Activated naive CD4-positive, alpha-beta T cell treated with anti-CD3 and anti-CD28 coated beads, Interleukin-2, amount 50 U/mL, for 24 hours (primary cell): ENCODE measurements around the gene G6PC3.
"Not testable (repeated sequence)": the region's sequence is repeated elsewhere in the genome, so short reads cannot be mapped to it uniquely, and the experiment has no call there.

Source experiments
- H3K27ac Mint-ChIP-seq: one replicate; pipeline ENCODE4 v1.8.0; 2021; ENCODE audit warnings: mild to moderate bottlenecking, mixed read lengths
- H3K27me3 Mint-ChIP-seq: one replicate; pipeline ENCODE4 v1.8.0; 2021; ENCODE audit warnings: mixed read lengths
- H3K36me3 Mint-ChIP-seq: one replicate; pipeline ENCODE4 v1.8.0; 2021; ENCODE audit warnings: mixed read lengths
- H3K4me1 Mint-ChIP-seq: one replicate; pipeline ENCODE4 v1.8.0; 2021; ENCODE audit warnings: mixed read lengths
- H3K4me3 Mint-ChIP-seq: one replicate; pipeline ENCODE4 v1.8.0; 2021; ENCODE audit warnings: mild to moderate bottlenecking, mixed read lengths
- H3K9me3 Mint-ChIP-seq: one replicate; pipeline ENCODE4 v1.8.0; 2021; ENCODE audit warnings: mixed read lengths

Gene G6PC3

GRCh38 chr17:44120281-44120680, 49.7 kb downstream of the G6PC3 start:
- H3K27me3 Mint-ChIP-seq, result not testable (repeated sequence)

DNA sequence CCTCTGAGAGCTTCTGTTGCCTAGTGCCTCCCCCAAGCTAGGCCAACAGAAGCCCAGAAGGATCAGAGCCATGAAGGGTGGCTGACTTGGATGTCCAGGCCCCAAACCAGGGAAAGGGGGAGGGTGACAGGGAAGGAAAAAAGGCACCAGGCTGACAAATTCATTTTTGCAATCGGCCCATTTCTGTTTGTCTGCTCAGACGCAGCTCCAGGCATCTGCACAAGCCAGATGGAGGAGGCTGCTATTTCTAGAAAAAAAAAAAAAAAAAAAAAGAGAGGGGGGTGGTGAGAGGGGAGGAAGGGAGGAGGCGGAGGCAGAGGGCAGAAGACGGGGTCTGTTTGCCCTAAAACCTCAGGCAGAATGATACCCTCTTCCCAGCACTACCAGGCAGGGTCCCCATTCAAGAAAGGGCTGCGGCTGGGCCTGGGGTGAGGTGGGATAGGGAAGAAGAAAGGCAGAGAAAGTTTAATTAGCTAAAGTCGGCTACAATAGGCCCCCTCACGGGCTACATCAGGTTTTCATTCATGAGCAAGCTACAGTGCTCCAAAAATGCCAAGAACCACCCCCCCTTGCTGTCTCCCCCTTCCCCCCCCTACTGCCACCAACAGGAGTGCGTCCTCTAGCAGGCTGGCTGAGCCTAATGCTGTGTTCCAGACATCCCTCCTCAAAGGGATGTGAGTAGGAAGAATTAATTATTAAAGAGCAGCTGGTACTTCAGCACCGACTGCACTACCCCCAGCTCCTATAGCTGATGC, 50.5 kb downstream of the G6PC3 start:
- Mint-ChIP-seq H3K9me3 (no peaks in the 10 kb centered on the region), H3K4me3 (peak overlapping the region; percentile 58), H3K27me3 (no peaks in the 10 kb centered on the region), H3K4me1 (peaks cover 54% of the 10 kb centered on the region), H3K27ac (no peak overlapping the region), H3K36me3 (no peaks in the 10 kb centered on the region)

More at GRCh38 chr17:44120281-44120680, 49.7 kb downstream of the G6PC3 start:
- not testable (repeated sequence) for H3K9me3 Mint-ChIP-seq, H3K4me3 Mint-ChIP-seq, H3K36me3 Mint-ChIP-seq
- Mint-ChIP-seq H3K27ac (peak overlapping the region; percentile 35), H3K4me1 (peaks cover 54% of the 10 kb centered on the region)

- no peaks in the 10 kb centered on the region for H3K27me3 Mint-ChIP-seq
- peak overlapping the region; percentile 91 for H3K4me3 Mint-ChIP-seq
- peak overlapping the region; percentile 93 for H3K27ac Mint-ChIP-seq
Measured at GRCh38 chr17:44121997-44122815, 51.7 kb downstream of the G6PC3 start.

DNA sequence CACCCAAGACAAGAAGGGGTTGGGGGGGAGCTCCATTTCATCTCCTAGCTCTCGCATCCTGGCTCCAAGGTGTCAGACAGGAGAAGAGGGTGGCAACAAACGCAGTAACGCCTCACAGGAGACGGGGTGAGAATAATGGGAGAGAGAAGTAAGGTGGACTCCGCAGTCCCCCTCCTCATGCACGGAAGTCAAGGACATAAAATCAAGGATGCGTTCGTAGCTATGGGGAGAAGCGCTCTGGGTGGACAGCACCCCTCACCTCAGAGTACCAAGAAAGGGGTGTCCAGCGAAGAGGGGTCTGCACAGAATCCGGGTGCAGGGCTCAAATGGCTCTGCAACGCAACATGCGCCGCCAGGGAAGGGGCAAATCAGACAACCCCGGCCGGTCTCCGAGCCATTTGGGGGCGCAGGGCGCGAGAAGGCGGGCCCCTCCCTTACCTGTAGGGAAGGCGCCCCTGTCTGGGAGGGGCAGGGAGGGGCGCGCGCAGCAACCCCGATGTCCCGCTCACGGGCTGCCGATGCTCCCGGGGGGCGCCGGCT, 52.4 kb downstream of the G6PC3 start:
- Mint-ChIP-seq H3K27me3 (no peaks in the 10 kb centered on the region), H3K27ac (peak overlapping the region; percentile 93), H3K4me1 (peaks cover 48% of the 10 kb centered on the region), H3K36me3 (no peaks in the 10 kb centered on the region), H3K4me3 (peak overlapping the region; percentile 91), H3K9me3 (no peaks in the 10 kb centered on the region)

More at GRCh38 chr17:44121997-44122815, 51.7 kb downstream of the G6PC3 start:
- Mint-ChIP-seq H3K36me3 (no peaks in the 10 kb centered on the region), H3K4me1 (peaks cover 48% of the 10 kb centered on the region), H3K9me3 (no peaks in the 10 kb centered on the region)

DNA sequence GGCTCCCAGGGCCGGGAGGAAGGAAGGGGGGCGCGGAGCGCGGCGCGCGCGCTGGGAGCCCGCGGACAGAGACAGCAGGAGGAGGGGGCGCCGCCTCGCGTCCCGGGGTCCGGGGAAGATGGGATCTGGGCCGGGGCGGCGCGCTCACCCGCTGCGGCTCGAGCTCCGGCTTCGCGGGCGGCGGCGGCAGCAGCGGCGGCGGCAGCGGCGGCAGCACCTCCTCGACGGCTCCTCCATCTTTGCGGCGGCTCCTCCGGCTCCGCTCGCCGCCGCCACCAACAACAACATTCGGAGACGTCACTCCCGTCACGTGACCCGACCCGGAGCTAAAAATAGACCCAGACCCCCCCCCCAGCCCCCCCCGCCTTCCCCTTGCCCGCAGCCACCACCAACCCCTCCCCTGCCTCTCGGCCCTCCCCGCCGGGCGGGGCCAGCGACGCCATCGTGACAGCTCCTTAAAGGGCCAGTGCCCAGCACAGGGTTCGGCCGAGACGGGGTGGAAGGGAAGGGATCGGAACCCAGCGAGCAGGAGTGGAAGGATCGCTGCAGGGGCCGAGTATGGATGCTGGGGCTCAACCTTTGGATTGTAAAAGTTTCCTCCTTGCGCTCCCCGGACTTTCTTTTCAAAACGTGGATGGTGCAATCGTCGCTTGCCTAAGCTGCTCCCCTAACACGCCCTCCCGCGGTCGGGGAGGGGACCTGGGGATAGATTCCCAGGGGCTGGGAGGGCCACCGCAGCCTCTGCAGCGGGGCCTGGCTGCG, 53.0 kb downstream of the G6PC3 start, which contains the start of gene HDAC5:
TSS of gene HDAC5 (minus strand) at position 286 of the 762 bp plus-strand sequence. CDS start 6,126 bp downstream, outside the sequence.
- no peaks in the 10 kb centered on the region for H3K9me3 Mint-ChIP-seq
- H3K27ac Mint-ChIP-seq, result peak within 1 kb of the TSS; percentile 97
- no peaks in the 10 kb centered on the region for H3K27me3 Mint-ChIP-seq
- H3K36me3 Mint-ChIP-seq, result no peaks in the 10 kb centered on the region
- H3K4me1 Mint-ChIP-seq, result peaks cover 43% of the 10 kb centered on the region
- H3K4me3 Mint-ChIP-seq, result peak within 1 kb of the TSS; percentile 91

DNA sequence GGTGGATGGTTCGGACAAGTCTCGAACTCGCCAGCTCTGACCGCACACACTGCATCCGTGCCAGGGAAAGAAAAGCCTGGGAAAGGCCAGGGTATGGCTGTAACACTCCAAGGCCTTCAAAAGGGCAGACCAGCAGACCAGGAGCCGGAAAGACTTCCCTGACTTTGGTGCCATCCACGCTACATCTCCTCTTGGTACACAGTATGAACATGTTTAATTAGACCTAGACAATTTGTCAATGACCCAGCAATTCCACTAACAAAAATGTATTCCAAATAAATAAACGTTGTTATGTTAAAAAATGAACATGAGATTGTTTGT, 53.5 kb downstream of the G6PC3 start:
- no peaks in the 10 kb centered on the region for H3K9me3 Mint-ChIP-seq
- H3K4me3 Mint-ChIP-seq, result peak overlapping the region; percentile 91
- peaks cover 38% of the 10 kb centered on the region for H3K4me1 Mint-ChIP-seq
- no peaks in the 10 kb centered on the region for H3K36me3 Mint-ChIP-seq
- no peaks in the 10 kb centered on the region for H3K27me3 Mint-ChIP-seq
- H3K27ac Mint-ChIP-seq, result peak overlapping the region; percentile 97
